NCI-H128 (cell line): ENCODE results near the gene TNRC6B.
"Not testable (repeated sequence)": the region's sequence is repeated elsewhere in the genome, so short reads cannot be mapped to it uniquely, and the experiment has no call there.

Experiments used
- DNase-seq: peaks from one replicate; lab custom pipeline; 2025; ENCODE audit not compliant: unreplicated experiment; lab: John Stamatoyannopoulos, UW

TNRC6B gene

GRCh38 chr22:40352763-40353162 is 175.0 kb downstream of the TNRC6B start:
- DNase-seq, result no peak

DNA sequence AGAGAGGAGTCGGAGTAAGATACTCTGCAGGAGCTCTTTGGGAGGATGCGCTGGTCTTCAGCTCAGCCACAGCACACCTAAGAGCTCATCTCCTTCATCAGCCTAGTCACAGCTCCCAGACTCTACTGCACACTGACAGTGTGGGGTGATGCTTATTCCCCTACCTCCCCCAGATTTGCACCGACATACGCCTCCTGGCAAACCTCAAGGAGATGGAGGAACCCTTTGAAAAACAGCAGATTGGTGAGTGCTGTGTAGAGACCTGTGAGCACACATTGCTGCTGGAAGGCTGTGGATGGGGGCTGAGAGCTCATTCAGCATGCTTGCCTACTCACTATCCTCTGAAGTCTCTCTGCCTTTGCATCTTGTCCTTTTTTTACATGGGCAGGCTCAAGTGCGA is 183.4 kb downstream of the TNRC6B start:
- no peak for DNase-seq

- DNase-seq, result no peak
Measured at GRCh38 chr22:40363059-40363458, 185.3 kb downstream of the TNRC6B start.

GRCh38 chr22:40364431-40364830 is 186.7 kb downstream of the TNRC6B start:
- no peak for DNase-seq

- DNase-seq, result no peak
Measured at GRCh38 chr22:40366068-40366467, 188.3 kb downstream of the TNRC6B start.

DNA sequence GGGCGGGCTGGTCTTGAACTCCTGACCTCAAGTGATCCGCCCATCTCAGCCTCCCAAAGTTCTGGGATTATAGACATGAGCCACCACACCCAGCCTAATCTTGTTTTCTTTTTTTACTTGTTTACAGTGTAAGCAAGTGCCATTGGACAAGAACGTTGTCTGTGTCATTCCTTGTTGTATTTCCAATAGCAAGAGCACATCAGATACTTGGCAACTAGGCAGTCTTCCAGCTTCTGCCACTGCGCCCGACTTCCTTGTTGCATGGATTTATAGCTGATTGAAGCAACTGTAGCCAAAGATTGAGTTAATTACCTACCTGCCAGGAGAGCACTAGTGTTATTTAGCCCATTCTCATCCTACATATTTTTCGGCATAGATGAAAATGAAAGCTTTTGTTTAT is 189.6 kb downstream of the TNRC6B start:
- no peak for DNase-seq

GRCh38 chr22:40368016-40368415 is 190.3 kb downstream of the TNRC6B start:
- no peak for DNase-seq

DNA sequence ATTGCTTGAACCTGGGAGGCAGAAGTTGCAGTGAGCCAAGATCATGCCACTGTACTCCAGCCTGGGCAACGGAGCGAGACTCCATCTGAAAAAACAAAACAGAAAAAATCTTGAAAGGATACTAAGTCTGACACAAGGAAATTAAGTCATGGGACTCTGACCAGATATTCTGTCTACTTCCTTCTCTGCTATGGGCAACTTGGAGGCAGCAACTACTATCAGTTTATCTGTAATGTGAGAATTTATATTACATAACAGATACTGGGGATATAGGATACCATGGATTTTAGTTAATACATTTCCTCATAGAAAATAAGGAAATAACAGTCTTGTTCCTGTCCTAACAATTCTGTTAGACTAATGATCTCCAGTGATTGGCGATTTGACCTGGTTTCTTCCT is 191.1 kb downstream of the TNRC6B start:
- DNase-seq, result no peak

DNA sequence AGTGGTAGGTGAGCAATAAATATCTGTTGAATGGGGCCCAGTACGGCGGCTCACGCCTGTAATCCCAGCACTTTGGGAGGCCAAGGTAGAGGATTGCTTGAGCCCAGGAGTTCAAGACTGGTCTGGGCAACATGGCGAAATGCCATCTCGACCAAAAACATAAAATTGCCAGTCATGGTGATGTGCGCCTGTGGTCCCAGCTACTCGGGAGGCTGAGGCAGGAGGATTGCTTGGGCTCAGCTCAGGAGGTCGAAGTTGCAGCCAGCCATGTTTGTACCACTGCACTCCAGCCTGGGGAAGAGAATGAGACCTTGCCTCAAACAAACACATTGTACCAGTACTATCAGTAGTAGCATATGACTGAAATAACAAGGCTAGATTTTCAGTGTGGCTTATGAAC is 196.8 kb downstream of the TNRC6B start:
- no peak for DNase-seq

DNA sequence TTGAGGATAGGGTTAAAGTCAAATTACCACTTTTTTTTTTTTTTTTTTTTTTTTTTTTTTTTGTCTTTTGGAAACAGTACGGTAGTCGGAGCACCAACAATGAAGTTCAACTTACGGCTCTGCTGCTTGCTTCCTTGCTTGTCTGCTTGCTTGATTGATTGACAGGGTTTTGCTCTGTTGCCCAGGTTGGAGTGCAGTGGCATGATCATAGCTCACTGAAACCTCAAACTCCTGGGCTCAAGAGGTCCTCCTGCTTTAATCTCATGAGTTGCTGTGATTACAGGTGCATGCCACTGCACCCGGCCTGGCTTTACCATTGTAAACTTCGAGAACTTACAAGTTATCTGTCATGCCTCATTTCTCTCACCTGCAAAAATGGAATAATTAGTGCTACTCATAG is 198.4 kb downstream of the TNRC6B start:
- DNase-seq, result no peak

GRCh38 chr22:40377931-40378330 is 200.2 kb downstream of the TNRC6B start:
- DNase-seq, result no peak

DNA sequence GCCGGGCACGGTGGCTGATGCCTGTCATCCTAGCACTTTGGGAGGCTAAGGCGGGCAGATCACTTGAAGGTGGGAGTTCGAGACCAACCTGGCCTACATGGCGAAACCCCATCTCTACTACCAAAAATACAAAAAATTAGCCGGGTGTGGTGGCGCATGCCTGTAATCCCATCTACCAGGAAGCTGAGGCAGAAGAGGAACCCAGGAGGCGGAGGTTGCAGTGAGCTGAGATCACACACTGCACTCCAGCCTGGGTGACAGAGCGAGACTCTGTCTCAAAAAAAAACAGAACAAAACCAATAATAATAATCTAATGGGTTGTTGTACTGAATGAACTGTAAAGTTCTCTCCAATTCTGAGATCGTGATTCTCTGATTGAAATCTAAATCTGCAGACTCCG is 200.7 kb downstream of the TNRC6B start:
- not testable (repeated sequence) for DNase-seq

DNA sequence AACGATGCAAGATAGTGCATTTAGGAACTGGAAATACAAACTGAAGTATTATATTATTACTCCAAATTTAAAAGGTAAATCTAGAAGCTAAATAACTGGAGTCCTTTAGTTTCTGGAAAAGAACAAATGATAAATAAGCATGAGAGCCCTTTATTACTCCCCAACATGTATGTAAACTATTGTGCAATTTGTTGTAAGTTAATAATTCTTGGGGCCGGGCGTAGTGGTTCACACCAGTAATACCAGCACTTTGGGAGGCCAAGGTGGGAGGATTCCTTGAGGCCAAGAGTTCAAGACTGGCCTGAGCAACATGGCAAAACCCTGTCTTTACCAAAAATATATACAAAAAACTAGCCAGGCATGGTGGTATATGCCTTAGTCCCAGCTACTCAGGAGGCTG is 203.7 kb downstream of the TNRC6B start:
- DNase-seq, result no peak

DNA sequence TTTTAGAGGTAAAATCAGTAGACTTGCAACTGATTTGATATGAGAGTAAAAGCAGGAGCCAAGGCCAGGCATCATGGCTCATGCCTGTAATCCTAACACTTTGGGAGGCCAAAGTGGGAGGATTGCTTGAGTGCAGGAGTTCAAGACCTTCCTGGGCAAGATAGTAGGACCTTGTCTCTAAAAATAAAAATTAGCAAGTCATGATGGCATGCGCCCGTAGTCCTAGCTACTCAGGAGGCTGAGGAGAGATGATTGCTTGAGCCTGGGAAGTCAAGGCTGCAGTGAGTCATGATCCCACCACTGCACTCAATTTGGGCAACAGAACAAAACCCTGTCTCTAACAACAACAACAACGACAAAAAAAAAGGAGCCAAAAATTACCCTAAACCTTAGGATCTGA is 206.2 kb downstream of the TNRC6B start:
- DNase-seq, result no peak

DNA sequence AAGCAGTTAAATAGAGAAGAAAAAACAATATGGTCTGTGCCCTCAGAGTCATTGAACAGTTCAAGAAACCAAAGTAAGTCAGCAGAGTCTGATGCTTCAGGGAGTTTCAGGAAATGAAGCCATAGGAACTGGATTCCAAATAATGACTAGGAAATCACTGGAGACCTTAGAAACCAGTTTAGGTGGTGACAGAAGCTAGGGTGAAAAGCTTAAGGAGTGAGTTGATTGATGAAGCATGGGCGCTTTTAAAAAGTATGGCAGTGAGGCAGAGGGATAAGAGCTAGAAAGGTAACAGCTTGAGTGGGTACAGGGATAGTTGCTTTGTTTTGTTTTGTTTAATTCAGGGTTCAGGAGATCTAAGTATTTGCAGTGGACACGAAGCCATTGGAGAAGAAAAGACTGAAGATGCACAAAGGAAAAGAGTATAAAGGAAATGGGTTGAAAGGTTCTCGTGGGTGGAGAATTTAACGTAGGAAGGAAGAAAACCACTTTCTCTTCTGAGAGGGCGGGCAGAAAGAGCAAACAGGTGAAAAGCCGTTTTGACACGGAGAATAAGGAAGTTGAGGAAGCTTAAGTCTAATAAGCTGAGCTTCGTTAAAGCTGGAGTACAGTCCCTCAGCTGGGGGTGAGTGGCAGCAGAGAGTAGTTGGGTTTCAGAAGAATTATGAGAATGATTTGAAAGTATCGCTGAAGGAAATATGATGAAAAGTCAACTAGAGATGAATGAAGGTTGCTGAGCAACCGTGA is 207.5 kb downstream of the TNRC6B start:
- DNase-seq, result no peak
